SK-N-SH (cell line): ENCODE results near the gene ZNF512B. TPM values are rescaled to one million over a fixed set of nuclear protein-coding genes. Genes with fewer than 3 reads are reported as not detected.

Experiments
- CTCF ChIA-PET: fragments of 300-600, 350-600 bp; formaldehyde crosslinking; extraction: SDS; loops from one replicate; lab custom pipeline; 2021; lab: Yijun Ruan, JAX
- POLR2A ChIA-PET: fragments of 350-600 bp; sonication (Branson Sonifier 250); formaldehyde crosslinking; extraction: SDS; loops from one replicate; lab custom pipeline; 2020; ENCODE audit warnings: antibody characterized with exemption, inconsistent platforms; lab: Yijun Ruan, JAX
- DNase-seq: peaks from one replicate; pipeline ENCODE4 v3.0.0; 2012
- H2AFZ ChIP-seq: fragments of 200-600 bp; sonication (generic); 2 replicates; pipeline ENCODE4 v1.8.1; 2016; ENCODE audit warnings: antibody characterized with exemption, mild to moderate bottlenecking, low read depth
- H3F3A ChIP-seq: fragments of 200-600 bp; sonication (generic); replicated peaks from 2 replicates; pipeline ENCODE3; 2016; ENCODE audit warnings: antibody characterized with exemption, mild to moderate bottlenecking; ENCODE audit not compliant: insufficient read depth
- H3K27ac ChIP-seq, 2 experiments: fragments of 200-500 bp in 1 of 2; fragments of 200-600 bp in 1 of 2; sonication (Bioruptor generic) in 1 of 2; sonication (generic), shearing (Covaris generic) in 1 of 2; 2 replicates each; pipeline versions ENCODE4 v1.5.1 to v1.6.1; 2014 to 2016; ENCODE audit warnings: low read depth in 2 of 2, inconsistent platforms in 1 of 2, low read length in 1 of 2, mild to moderate bottlenecking in 1 of 2, mixed read lengths in 1 of 2
- H3K27me3 ChIP-seq: fragments of 200-600 bp; sonication (generic), shearing (Covaris generic); 2 replicates; pipeline ENCODE4 v1.6.1; 2016; ENCODE audit warnings: mixed run types; ENCODE audit not compliant: insufficient read depth
- H3K36me3 ChIP-seq, 2 experiments: fragments of 200-500 bp in 1 of 2; fragments of 200-600 bp in 1 of 2; sonication (Bioruptor generic) in 1 of 2; sonication (generic) in 1 of 2; replicated peaks in 1 of 2; 2 replicates each; pipeline versions ENCODE3 to v1.5.1; 2014 to 2016; ENCODE audit warnings: low read length in 1 of 2, mild to moderate bottlenecking in 1 of 2; ENCODE audit not compliant: insufficient read depth in 2 of 2, control insufficient read depth in 1 of 2
- H3K4me1 ChIP-seq, 2 experiments: fragments of 200-500 bp in 1 of 2; fragments of 200-600 bp in 1 of 2; sonication (Bioruptor generic) in 1 of 2; sonication (generic), shearing (Covaris generic) in 1 of 2; 2 replicates each; pipeline versions ENCODE4 v1.5.1 to v1.6.1; 2014 to 2016; ENCODE audit warnings: low read depth in 1 of 2, low read length in 1 of 2, mixed run types in 1 of 2; ENCODE audit not compliant: insufficient read depth in 2 of 2, control insufficient read depth in 1 of 2
- H3K4me2 ChIP-seq: fragments of 200-600 bp; sonication (generic), shearing (Covaris generic); 2 replicates; pipeline ENCODE4 v1.6.1; 2017; ENCODE audit warnings: mixed run types
- H3K4me3 ChIP-seq, 2 experiments: fragments of 200-500 bp in 1 of 2; fragments of 200-600 bp in 1 of 2; sonication (Bioruptor generic) in 1 of 2; sonication (generic), shearing (Covaris generic) in 1 of 2; 2 replicates each; pipeline versions ENCODE4 v1.5.1 to v1.8.1; 2014 to 2016; ENCODE audit warnings: low read depth in 2 of 2, inconsistent platforms in 1 of 2, low read length in 1 of 2, mild to moderate bottlenecking in 1 of 2, mixed read lengths in 1 of 2, moderate library complexity in 1 of 2
- H3K79me2 ChIP-seq: fragments of 200-600 bp; sonication (generic); 2 replicates; pipeline ENCODE4 v1.8.1; 2017; ENCODE audit warnings: mild to moderate bottlenecking; ENCODE audit not compliant: insufficient read depth
- H3K9ac ChIP-seq: fragments of 200-600 bp; sonication (generic); 2 replicates; pipeline ENCODE4 v1.6.1; 2017; ENCODE audit warnings: mixed run types
- H3K9me2 ChIP-seq: fragments of 200-600 bp; sonication (generic); 2 replicates; pipeline ENCODE4 v1.6.1; 2017; ENCODE audit warnings: mixed run types
- H3K9me3 ChIP-seq: fragments of 200-600 bp; sonication (generic); 2 replicates; pipeline ENCODE4 v1.6.1; 2017; ENCODE audit warnings: mixed run types, mild to moderate bottlenecking, moderate library complexity
- H4K20me1 ChIP-seq: fragments of 200-600 bp; sonication (generic); 2 replicates; pipeline ENCODE4 v1.6.1; 2017; ENCODE audit warnings: mild to moderate bottlenecking, mixed run types; ENCODE audit not compliant: insufficient read depth
- CHD2 ChIP-seq: fragments of 150-350 bp; IDR thresholded peaks from 2 replicates; pipeline ENCODE4 v1.6.1; 2018; ENCODE audit warnings: low read length; ENCODE audit not compliant: partially characterized antibody
- EZH2phosphoT487 ChIP-seq: fragments of 200-600 bp; sonication (generic); IDR thresholded peaks from 2 replicates; pipeline ENCODE4 v1.6.1; 2017; ENCODE audit warnings: low read depth, mixed run types, mild to moderate bottlenecking, antibody characterized with exemption, moderate library complexity, borderline replicate concordance
- MXI1 ChIP-seq: IDR thresholded peaks from 2 replicates; pipeline ENCODE4 v1.6.1; 2012; ENCODE audit warnings: mild to moderate bottlenecking, low read depth, low read length, improper control_type of control experiment
- NRF1 ChIP-seq: IDR thresholded peaks from 2 replicates; pipeline ENCODE4 v1.6.1; 2012; ENCODE audit warnings: low read depth, mild to moderate bottlenecking, low read length
- RFX5 ChIP-seq: IDR thresholded peaks from 2 replicates; pipeline ENCODE4 v1.6.1; 2012; ENCODE audit warnings: mild to moderate bottlenecking, improper control_type of control experiment, low read length
- SIN3A ChIP-seq: IDR thresholded peaks from 2 replicates; pipeline ENCODE4 v1.6.1; 2012; ENCODE audit warnings: low read depth, mild to moderate bottlenecking, low read length, moderate library complexity, borderline replicate concordance
- WGBS: methylation state at CpG from one replicate; pipeline ENCODE4 v1.1.6; 2017; ENCODE audit warnings: low lambda C conversion rate; 5-methylcytosine and 5-hydroxymethylcytosine counted together
- polyA plus RNA-seq, 3 experiments: library from polyadenylated mRNA; depleted of rRNA; stranded (reverse); fragments of >200 nt; gene quantifications; 2 replicates each; pipeline ENCODE4 v1.2.3, GENCODE V29; 2012
- TF ChIP-seq, protein P1 (sequence below): fragments of 200-600 bp; sonication (generic); IDR thresholded peaks from 2 replicates; pipeline ENCODE4 v1.6.1; 2017; ENCODE audit warnings: antibody characterized with exemption, mild to moderate bottlenecking, moderate library complexity
- TF ChIP-seq, protein P2 (sequence below): IDR thresholded peaks from 2 replicates; pipeline ENCODE4 v1.4.0; 2012; ENCODE audit warnings: low read depth, borderline replicate concordance
- TF ChIP-seq, protein P3 (sequence below): IDR thresholded peaks from 2 replicates; pipeline ENCODE4 v1.4.0; 2012; ENCODE audit warnings: low read depth
- TF ChIP-seq, protein P4 (sequence below): fragments of 150-350 bp; IDR thresholded peaks from 2 replicates; pipeline ENCODE4 v1.6.1; 2017; ENCODE audit warnings: antibody characterized with exemption, low read length, low read depth, borderline replicate concordance

Gene ZNF512B, protein sequence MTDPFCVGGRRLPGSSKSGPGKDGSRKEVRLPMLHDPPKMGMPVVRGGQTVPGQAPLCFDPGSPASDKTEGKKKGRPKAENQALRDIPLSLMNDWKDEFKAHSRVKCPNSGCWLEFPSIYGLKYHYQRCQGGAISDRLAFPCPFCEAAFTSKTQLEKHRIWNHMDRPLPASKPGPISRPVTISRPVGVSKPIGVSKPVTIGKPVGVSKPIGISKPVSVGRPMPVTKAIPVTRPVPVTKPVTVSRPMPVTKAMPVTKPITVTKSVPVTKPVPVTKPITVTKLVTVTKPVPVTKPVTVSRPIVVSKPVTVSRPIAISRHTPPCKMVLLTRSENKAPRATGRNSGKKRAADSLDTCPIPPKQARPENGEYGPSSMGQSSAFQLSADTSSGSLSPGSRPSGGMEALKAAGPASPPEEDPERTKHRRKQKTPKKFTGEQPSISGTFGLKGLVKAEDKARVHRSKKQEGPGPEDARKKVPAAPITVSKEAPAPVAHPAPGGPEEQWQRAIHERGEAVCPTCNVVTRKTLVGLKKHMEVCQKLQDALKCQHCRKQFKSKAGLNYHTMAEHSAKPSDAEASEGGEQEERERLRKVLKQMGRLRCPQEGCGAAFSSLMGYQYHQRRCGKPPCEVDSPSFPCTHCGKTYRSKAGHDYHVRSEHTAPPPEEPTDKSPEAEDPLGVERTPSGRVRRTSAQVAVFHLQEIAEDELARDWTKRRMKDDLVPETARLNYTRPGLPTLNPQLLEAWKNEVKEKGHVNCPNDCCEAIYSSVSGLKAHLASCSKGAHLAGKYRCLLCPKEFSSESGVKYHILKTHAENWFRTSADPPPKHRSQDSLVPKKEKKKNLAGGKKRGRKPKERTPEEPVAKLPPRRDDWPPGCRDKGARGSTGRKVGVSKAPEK
- 10.4 and 11.8 TPM in 2 replicates for polyA plus RNA-seq (2012; rRNA removed)
- polyA plus RNA-seq (2012; cell fraction: cytosol; rRNA removed) = 5.1 and 8.4 TPM in 2 replicates
- 43.8 and 50.5 TPM in 2 replicates for polyA plus RNA-seq (2012; cell fraction: nucleus; rRNA removed)

DNA sequence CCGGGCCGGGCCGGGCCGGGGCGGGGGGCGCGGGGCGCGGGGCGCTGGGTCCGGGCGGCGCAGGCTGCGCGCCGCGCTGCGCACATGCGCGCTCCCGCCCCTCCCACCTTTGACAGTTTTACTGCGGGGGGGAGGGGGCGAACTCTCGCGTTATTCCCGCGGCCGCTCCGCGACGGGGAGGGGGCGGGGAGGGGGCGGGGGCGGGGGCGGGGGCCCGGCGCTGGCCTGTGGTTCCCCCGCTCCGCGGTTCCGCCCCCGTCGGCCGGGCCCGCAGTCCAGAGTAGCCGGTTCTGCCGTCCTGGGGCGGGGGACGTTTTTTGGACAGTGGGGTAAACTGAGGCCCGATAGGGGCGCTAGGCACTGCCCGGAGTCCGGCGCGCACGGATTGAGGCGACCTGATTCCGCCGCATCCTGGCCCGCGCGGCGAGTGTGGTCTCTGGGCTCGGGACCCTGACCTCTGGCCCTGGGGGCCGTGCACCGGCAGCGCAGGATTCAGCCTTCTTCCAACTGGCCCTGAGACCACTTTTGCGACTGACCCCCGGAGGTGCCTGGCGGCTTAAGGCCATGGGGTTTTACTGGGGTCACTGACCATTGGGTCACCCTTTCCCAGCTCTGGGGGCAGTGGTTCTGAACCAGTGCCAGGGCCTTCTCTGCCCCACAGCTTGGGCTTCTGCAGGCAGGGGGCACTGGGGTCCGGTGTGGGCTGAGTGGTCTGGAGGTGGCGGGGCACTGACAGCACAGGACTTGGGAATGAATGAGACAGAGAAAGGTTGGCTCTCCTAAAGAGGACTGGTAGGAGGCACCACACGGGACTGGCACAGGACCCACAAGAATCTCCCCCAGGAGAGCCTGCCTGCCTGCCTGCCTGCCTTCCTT lies at the start of gene ZNF512B:
Gene ZNF512B (minus strand): TSS at position 93 of the 876 bp plus-strand sequence. CDS start 1,980 bp downstream, outside the sequence.
- H3K9me2 ChIP-seq = no peaks in the 10 kb centered on the region
- CTCF ChIA-PET = interaction anchor here (0.6 kb wide), 1 partner anchor 69 kb away, joined by 3 read pairs; no protein-coding TSS in a partner anchor
- no peak for TF ChIP-seq EZH2phosphoT487
- peak; percentile 98 for TF ChIP-seq CHD2
- peak; percentile 52 for TF ChIP-seq NRF1
- TF ChIP-seq, protein P1, sequence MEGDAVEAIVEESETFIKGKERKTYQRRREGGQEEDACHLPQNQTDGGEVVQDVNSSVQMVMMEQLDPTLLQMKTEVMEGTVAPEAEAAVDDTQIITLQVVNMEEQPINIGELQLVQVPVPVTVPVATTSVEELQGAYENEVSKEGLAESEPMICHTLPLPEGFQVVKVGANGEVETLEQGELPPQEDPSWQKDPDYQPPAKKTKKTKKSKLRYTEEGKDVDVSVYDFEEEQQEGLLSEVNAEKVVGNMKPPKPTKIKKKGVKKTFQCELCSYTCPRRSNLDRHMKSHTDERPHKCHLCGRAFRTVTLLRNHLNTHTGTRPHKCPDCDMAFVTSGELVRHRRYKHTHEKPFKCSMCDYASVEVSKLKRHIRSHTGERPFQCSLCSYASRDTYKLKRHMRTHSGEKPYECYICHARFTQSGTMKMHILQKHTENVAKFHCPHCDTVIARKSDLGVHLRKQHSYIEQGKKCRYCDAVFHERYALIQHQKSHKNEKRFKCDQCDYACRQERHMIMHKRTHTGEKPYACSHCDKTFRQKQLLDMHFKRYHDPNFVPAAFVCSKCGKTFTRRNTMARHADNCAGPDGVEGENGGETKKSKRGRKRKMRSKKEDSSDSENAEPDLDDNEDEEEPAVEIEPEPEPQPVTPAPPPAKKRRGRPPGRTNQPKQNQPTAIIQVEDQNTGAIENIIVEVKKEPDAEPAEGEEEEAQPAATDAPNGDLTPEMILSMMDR = peak; percentile 15; the same call in 1 of the 2 replicates
- TF ChIP-seq MXI1 = peak; percentile 62; the same call in 1 of the 2 replicates
- TF ChIP-seq, protein P2, sequence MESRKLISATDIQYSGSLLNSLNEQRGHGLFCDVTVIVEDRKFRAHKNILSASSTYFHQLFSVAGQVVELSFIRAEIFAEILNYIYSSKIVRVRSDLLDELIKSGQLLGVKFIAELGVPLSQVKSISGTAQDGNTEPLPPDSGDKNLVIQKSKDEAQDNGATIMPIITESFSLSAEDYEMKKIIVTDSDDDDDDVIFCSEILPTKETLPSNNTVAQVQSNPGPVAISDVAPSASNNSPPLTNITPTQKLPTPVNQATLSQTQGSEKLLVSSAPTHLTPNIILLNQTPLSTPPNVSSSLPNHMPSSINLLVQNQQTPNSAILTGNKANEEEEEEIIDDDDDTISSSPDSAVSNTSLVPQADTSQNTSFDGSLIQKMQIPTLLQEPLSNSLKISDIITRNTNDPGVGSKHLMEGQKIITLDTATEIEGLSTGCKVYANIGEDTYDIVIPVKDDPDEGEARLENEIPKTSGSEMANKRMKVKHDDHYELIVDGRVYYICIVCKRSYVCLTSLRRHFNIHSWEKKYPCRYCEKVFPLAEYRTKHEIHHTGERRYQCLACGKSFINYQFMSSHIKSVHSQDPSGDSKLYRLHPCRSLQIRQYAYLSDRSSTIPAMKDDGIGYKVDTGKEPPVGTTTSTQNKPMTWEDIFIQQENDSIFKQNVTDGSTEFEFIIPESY = peak; percentile 96
- TF ChIP-seq RFX5 = no peak
- TF ChIP-seq, protein P3, sequence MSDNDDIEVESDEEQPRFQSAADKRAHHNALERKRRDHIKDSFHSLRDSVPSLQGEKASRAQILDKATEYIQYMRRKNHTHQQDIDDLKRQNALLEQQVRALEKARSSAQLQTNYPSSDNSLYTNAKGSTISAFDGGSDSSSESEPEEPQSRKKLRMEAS = peak; percentile 56
- TF ChIP-seq, protein P4, sequence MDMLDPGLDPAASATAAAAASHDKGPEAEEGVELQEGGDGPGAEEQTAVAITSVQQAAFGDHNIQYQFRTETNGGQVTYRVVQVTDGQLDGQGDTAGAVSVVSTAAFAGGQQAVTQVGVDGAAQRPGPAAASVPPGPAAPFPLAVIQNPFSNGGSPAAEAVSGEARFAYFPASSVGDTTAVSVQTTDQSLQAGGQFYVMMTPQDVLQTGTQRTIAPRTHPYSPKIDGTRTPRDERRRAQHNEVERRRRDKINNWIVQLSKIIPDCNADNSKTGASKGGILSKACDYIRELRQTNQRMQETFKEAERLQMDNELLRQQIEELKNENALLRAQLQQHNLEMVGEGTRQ = no peak
- TF ChIP-seq SIN3A = peak; percentile 88; the same call in 1 of the 2 replicates
- TF ChIP-seq, all 33 proteins: peak for 7
- Histone ChIP-seq H3K79me2 (peaks cover 15% of the 10 kb centered on the region), H3K4me1 (peaks cover 7 to 18% of the 10 kb centered on the region in 2 experiments; a peak in 2 of 4 replicates), H4K20me1 (no peaks in the 10 kb centered on the region), H3K4me2 (peak within 1 kb of the TSS; percentile 99), H3K36me3 (peaks cover 0 to 23% of the 10 kb centered on the region in 2 experiments), H3K27ac (peak within 1 kb of the TSS; percentile 27 to 64; a peak in 3 of 4 replicates), H3K9me3 (no peaks in the 10 kb centered on the region), H3K9ac (peak within 1 kb of the TSS; percentile 83), H2AFZ (peak within 1 kb of the TSS; percentile 76; the same call in 1 of the 2 replicates), H3K27me3 (no peaks in the 10 kb centered on the region), H3K4me3 (peak within 1 kb of the TSS; percentile 77 to 81), H3F3A (no peaks in the 10 kb centered on the region)
- POLR2A ChIA-PET = no interaction called here
- 0% methylated on average over 5 of the region's 73 CpGs for WGBS
- peak; percentile 97 for DNase-seq
